Cardiac muscle cell (in vitro differentiated cells and primary cell): ENCODE data around the gene TTC12. TPM values are rescaled to one million over a fixed set of nuclear protein-coding genes. Genes with fewer than 3 reads are reported as not detected.

Experiments used
- DNase-seq, 2 donors: peaks; one replicate each; pipeline versions ENCODE4 v3.0.0 to v3.0.0-alpha.2; 2010 to 2017; ENCODE audit warnings: low read depth in 1 of 2, low spot score in 1 of 2
- H3K27ac ChIP-seq: fragments of 200-600 bp; sonication (generic); 2 replicates; pipeline ENCODE4 v1.5.1; 2016
- H3K27me3 ChIP-seq: fragments of 200-600 bp; sonication (generic); 2 replicates; pipeline ENCODE4 v1.6.0; 2016; ENCODE audit warnings: control low read depth
- H3K36me3 ChIP-seq: fragments of 200-600 bp; sonication (generic); 2 replicates; pipeline ENCODE4 v1.5.1; 2016; ENCODE audit warnings: control low read depth
- H3K4me1 ChIP-seq: fragments of 200-600 bp; sonication (generic); 2 replicates; pipeline ENCODE4 v1.8.1; 2017; ENCODE audit warnings: low read depth, mild to moderate bottlenecking, mixed run types
- H3K4me3 ChIP-seq: fragments of 200-600 bp; sonication (generic); 2 replicates; pipeline ENCODE4 v1.5.1; 2016; ENCODE audit warnings: mild to moderate bottlenecking
- H3K9me3 ChIP-seq: fragments of 200-600 bp; sonication (generic); 2 replicates; pipeline ENCODE4 v1.5.1; 2017; ENCODE audit warnings: low read depth, mild to moderate bottlenecking, control low read depth
- CTCF ChIP-seq: IDR thresholded peaks from 2 replicates; pipeline ENCODE4 v1.5.1; 2012; ENCODE audit warnings: low read depth, mild to moderate bottlenecking, low read length
- polyA plus RNA-seq: library from polyadenylated mRNA; unstranded; fragments of >200 nt; fragmentation: Nextera tagmentation; extraction: Ambion mirVana; gene quantifications from 2 replicates; pipeline ENCODE4 v1.2.1, GENCODE V29; 2016
- total RNA-seq: library from RNA; depleted of rRNA; stranded (reverse); fragments of >200 nt; gene quantifications from 2 replicates; pipeline ENCODE4 v1.2.3, GENCODE V29; 2016

The TTC12 gene
- total and polyA plus RNA-seq, 2 experiments from 2014 or later = 19.4 to 30.5 TPM

- H3K4me3 ChIP-seq = no peak overlapping the region
- H3K9me3 ChIP-seq = no peaks in the 10 kb centered on the region
- H3K36me3 ChIP-seq = no peaks in the 10 kb centered on the region
- no peak for TF ChIP-seq CTCF
- no peak overlapping the region for H3K27ac ChIP-seq
- peaks cover 7% of the 10 kb centered on the region for H3K27me3 ChIP-seq
- peak; percentile 17 to 94 for DNase-seq
- H3K4me1 ChIP-seq = peaks cover 7% of the 10 kb centered on the region
Observed at GRCh38 chr11:113384551-113384950, 70.2 kb downstream of the TTC12 start.

- H3K4me3 ChIP-seq = no peak overlapping the region
- TF ChIP-seq CTCF = no peak
- H3K27ac ChIP-seq = no peak overlapping the region
- no peak for DNase-seq
- peaks cover 7% of the 10 kb centered on the region for H3K27me3 ChIP-seq
- peaks cover 7% of the 10 kb centered on the region for H3K4me1 ChIP-seq
- H3K9me3 ChIP-seq = no peaks in the 10 kb centered on the region
- H3K36me3 ChIP-seq = no peaks in the 10 kb centered on the region
Observed at GRCh38 chr11:113385749-113386148, 71.4 kb downstream of the TTC12 start.

- TF ChIP-seq CTCF = no peak
- Histone ChIP-seq H3K27ac (no peak overlapping the region), H3K4me1 (peaks cover 7% of the 10 kb centered on the region)
Observed at GRCh38 chr11:113386866-113387265, 72.5 kb downstream of the TTC12 start.

GRCh38 chr11:113387605-113388211 is 73.3 kb downstream of the TTC12 start, which contains the start of gene ANKK1:
TSS of gene ANKK1 (plus strand) at chr11:113387779. CDS start at chr11:113387885, 106 bp downstream.
- Histone ChIP-seq H3K4me3 (peak within 1 kb of the TSS; percentile 11), H3K27me3 (peaks cover 10% of the 10 kb centered on the region), H3K9me3 (no peaks in the 10 kb centered on the region), H3K27ac (no peak within 1 kb of the TSS), H3K4me1 (peaks cover 7% of the 10 kb centered on the region), H3K36me3 (no peaks in the 10 kb centered on the region)
- TF ChIP-seq CTCF = peak; percentile 40
- DNase-seq = peak in 1 of 2 donors; percentile 35

More at GRCh38 chr11:113386866-113387265, 72.5 kb downstream of the TTC12 start:
- no peaks in the 10 kb centered on the region for H3K9me3 ChIP-seq
- H3K27me3 ChIP-seq = peaks cover 10% of the 10 kb centered on the region
- DNase-seq = no peak
- H3K36me3 ChIP-seq = no peaks in the 10 kb centered on the region
- no peak overlapping the region for H3K4me3 ChIP-seq

- TF ChIP-seq CTCF = no peak
- H3K9me3 ChIP-seq = no peaks in the 10 kb centered on the region
Observed at GRCh38 chr11:113389272-113389671, 74.9 kb downstream of the TTC12 start.

More at GRCh38 chr11:113389272-113389671, 74.9 kb downstream of the TTC12 start:
- H3K4me3 ChIP-seq = no peak overlapping the region
- DNase-seq = no peak
- H3K4me1 ChIP-seq = no peaks in the 10 kb centered on the region
- H3K36me3 ChIP-seq = no peaks in the 10 kb centered on the region
- no peak overlapping the region for H3K27ac ChIP-seq
- H3K27me3 ChIP-seq = peaks cover 10% of the 10 kb centered on the region
